ENCODE measurements around the gene PI16. TPM values are rescaled to one million over a fixed set of nuclear protein-coding genes. Genes with fewer than 3 reads are reported as not detected.

Gene PI16
- total and polyA plus RNA-seq, 3 experiments from 2014 or later: 0.20 to 13.6 (median 0.37) TPM

DNA sequence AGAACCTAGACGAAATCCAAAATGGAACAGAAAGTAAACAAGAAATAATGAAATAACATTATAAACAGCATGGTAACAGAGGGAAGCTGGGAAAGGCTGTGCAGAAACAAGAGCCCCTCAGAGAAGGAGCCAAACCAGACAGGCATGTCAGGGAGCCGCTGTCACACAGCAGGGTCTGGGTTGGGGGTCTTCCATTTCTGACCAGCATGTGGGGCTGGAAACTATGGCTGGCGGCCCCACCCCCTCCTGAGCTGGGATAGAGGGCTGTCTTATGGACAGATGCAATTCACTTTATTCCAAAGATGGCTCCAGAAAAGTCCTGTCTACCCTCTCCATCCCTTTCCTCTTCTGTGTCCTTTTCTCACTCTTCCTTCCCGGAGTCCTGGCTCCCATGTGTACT is 41.5 kb upstream of the PI16 start:
- Histone ChIP-seq H3K27me3 (ENCODE audit: insufficient read depth, low read length, poor library complexity, severe bottlenecking) (no peaks in the 10 kb centered on the region), H3K27ac (ENCODE audit: low read depth, low read length) (no peak overlapping the region), H3K36me3 (ENCODE audit: insufficient read depth, low read length) (peaks cover 24% of the 10 kb centered on the region), H3K4me3 (ENCODE audit: low read length) (no peak overlapping the region), H3K9me3 (ENCODE audit: low read length) (no peaks in the 10 kb centered on the region), H3K4me1 (ENCODE audit: insufficient read depth, low read length) (peaks cover 22% of the 10 kb centered on the region)
- Mint-ChIP-seq H3K27ac (peak overlapping the region; percentile 79 to 98 (median 90)), H3K36me3 (peaks cover 0 to 55% (median 12%) of the 10 kb centered on the region in 3 donors), H3K4me1 (peaks cover 25 to 47% (median 34%) of the 10 kb centered on the region in 3 donors), H3K9me3 (no peaks in the 10 kb centered on the region), H3K27me3 (no peaks in the 10 kb centered on the region), H3K4me3 (peak overlapping the region; percentile 12 to 81 (median 78))
- POLR2A ChIA-PET: no interaction called here
- DNase-seq: no peak
- CTCF ChIA-PET: interaction anchor here (1.4 to 2.0 kb wide), 2 partner anchors 14 to 105 kb away, joined by 4 to 12 read pairs; no protein-coding TSS in a partner anchor

GRCh38 chr6:36914227-36914794 is 40.2 kb upstream of the PI16 start:
- Mint-ChIP-seq H3K36me3 (peaks cover 0 to 61% (median 12%) of the 10 kb centered on the region in 3 donors), H3K9me3 (no peaks in the 10 kb centered on the region), H3K27ac (peak overlapping the region; percentile 65 to 94 (median 75)), H3K27me3 (no peaks in the 10 kb centered on the region), H3K4me1 (peaks cover 25 to 43% (median 31%) of the 10 kb centered on the region in 3 donors), H3K4me3 (peak overlapping the region in 1 of 7 donors; percentile 57)
- Histone ChIP-seq H3K9me3 (ENCODE audit: low read length) (no peaks in the 10 kb centered on the region), H3K4me3 (ENCODE audit: low read length) (no peak overlapping the region), H3K4me1 (ENCODE audit: insufficient read depth, low read length) (peaks cover 22% of the 10 kb centered on the region), H3K27ac (ENCODE audit: low read depth, low read length) (no peak overlapping the region), H3K27me3 (ENCODE audit: insufficient read depth, low read length, poor library complexity, severe bottlenecking) (no peaks in the 10 kb centered on the region), H3K36me3 (ENCODE audit: insufficient read depth, low read length) (peaks cover 31% of the 10 kb centered on the region)
- CTCF ChIA-PET: interaction anchor here (0.9 to 1.4 kb wide), 3 partner anchors 13 to 63 kb away, joined by 3 to 4 read pairs (median 3); partner anchors contain the start of gene C6orf89
- no peak for DNase-seq
- POLR2A ChIA-PET: no interaction called here

GRCh38 chr6:36915599-36915998 is 38.9 kb upstream of the PI16 start:
- CTCF ChIA-PET: no interaction called here
- Histone ChIP-seq H3K27ac (ENCODE audit: low read depth, low read length) (no peak overlapping the region), H3K4me1 (ENCODE audit: insufficient read depth, low read length) (peaks cover 22% of the 10 kb centered on the region), H3K27me3 (ENCODE audit: insufficient read depth, low read length, poor library complexity, severe bottlenecking) (no peaks in the 10 kb centered on the region), H3K4me3 (ENCODE audit: low read length) (no peak overlapping the region), H3K36me3 (ENCODE audit: insufficient read depth, low read length) (peaks cover 42% of the 10 kb centered on the region), H3K9me3 (ENCODE audit: low read length) (no peaks in the 10 kb centered on the region)
- peaks cover 0 to 70% (median 16%) of the 10 kb centered on the region in 3 donors for H3K36me3 Mint-ChIP-seq
- no peak for DNase-seq
- no peaks in the 10 kb centered on the region for H3K9me3 Mint-ChIP-seq
- H3K27ac Mint-ChIP-seq: peak overlapping the region in 3 of 8 donors; percentile 14 to 88 (median 43)
- POLR2A ChIA-PET: no interaction called here
- no peaks in the 10 kb centered on the region for H3K27me3 Mint-ChIP-seq
- H3K4me3 Mint-ChIP-seq: no peak overlapping the region
- peaks cover 25 to 41% (median 31%) of the 10 kb centered on the region in 3 donors for H3K4me1 Mint-ChIP-seq

GRCh38 chr6:36916126-36916525 is 38.4 kb upstream of the PI16 start:
- no peak overlapping the region for H3K27ac ChIP-seq (ENCODE audit: low read depth, low read length)
- no peaks in the 10 kb centered on the region for H3K27me3 Mint-ChIP-seq
- H3K9me3 Mint-ChIP-seq: no peaks in the 10 kb centered on the region
- no peak for DNase-seq
- ChIA-PET CTCF (no interaction called here), POLR2A (no interaction called here)
- peak overlapping the region in 5 of 8 donors; percentile 14 to 77 (median 43) for H3K27ac Mint-ChIP-seq
- peaks cover 42% of the 10 kb centered on the region for H3K36me3 ChIP-seq (ENCODE audit: insufficient read depth, low read length)
- H3K4me1 Mint-ChIP-seq: peaks cover 23 to 37% (median 31%) of the 10 kb centered on the region in 3 donors
- H3K4me3 Mint-ChIP-seq: no peak overlapping the region
- H3K36me3 Mint-ChIP-seq: peaks cover 0 to 73% (median 20%) of the 10 kb centered on the region in 3 donors
- H3K4me1 ChIP-seq (ENCODE audit: insufficient read depth, low read length): peaks cover 22% of the 10 kb centered on the region
- no peak overlapping the region for H3K4me3 ChIP-seq (ENCODE audit: low read length)
- no peaks in the 10 kb centered on the region for H3K9me3 ChIP-seq (ENCODE audit: low read length)
- no peaks in the 10 kb centered on the region for H3K27me3 ChIP-seq (ENCODE audit: insufficient read depth, low read length, poor library complexity, severe bottlenecking)

DNA sequence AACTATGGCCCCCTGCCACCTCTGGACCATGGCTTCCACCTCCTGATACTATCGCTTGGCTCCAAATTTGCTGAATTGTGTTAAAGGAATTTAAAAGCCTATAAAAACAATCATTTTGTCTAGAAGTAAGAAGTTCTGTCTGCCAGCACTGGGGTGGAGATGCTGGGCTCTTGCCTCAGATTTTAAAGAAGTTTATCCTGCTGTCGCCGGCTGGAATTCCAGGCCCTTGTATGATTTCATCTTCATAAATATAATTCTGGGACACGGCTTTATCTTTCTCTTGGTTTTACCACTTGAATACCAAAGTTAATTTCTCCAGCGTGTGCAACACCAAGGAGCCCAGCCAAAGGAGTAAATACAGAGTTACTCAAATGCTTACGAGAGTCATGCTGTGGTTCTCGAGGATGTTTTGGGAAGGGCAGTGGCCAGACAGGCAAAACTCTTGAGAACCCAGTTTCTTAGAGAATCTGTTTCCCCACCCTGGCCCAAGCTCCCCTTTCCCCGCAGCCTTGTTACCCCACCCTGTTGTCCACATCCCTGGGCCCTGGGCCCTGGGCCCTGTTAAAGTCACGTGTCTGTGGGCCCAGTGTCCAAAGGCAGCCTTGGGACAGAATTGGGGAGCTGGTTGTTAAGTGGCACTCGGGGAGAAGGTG is 36.9 kb upstream of the PI16 start:
- DNase-seq: no peak
- Histone ChIP-seq H3K4me1 (ENCODE audit: insufficient read depth, low read length) (peaks cover 10% of the 10 kb centered on the region), H3K27ac (ENCODE audit: low read depth, low read length) (no peak overlapping the region), H3K27me3 (ENCODE audit: insufficient read depth, low read length, poor library complexity, severe bottlenecking) (no peaks in the 10 kb centered on the region), H3K9me3 (ENCODE audit: low read length) (no peaks in the 10 kb centered on the region), H3K36me3 (ENCODE audit: insufficient read depth, low read length) (peaks cover 42% of the 10 kb centered on the region), H3K4me3 (ENCODE audit: low read length) (no peak overlapping the region)
- Mint-ChIP-seq H3K27me3 (no peaks in the 10 kb centered on the region), H3K4me3 (no peak overlapping the region), H3K36me3 (peaks cover 0 to 81% (median 23%) of the 10 kb centered on the region in 3 donors), H3K4me1 (peaks cover 11 to 25% (median 18%) of the 10 kb centered on the region in 3 donors), H3K27ac (peak overlapping the region in 2 of 8 donors; percentile 51 to 68), H3K9me3 (no peaks in the 10 kb centered on the region)
- POLR2A ChIA-PET: no interaction called here
- CTCF ChIA-PET: no interaction called here

DNA sequence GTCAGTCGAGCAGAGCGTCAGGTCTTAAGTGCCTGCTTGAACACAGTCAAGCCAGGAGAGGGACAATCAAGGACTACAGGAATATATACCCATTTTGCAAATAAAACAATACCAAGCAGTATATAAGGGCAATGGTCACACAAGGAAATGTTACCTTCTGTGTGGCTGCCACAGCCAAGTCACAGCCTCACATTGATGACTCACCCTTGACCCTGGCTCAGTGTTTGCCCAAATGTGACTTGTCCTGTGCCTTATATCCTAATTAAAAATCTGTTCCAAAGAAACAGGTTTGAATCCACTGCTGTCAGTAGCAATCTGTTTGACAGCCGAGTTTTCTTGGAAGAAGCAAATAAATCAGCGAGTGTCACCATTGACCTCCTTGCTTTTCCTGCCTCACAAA is 34.5 kb upstream of the PI16 start:
- peaks cover 3 to 7% (median 6%) of the 10 kb centered on the region in 3 donors for H3K4me1 Mint-ChIP-seq
- Histone ChIP-seq H3K9me3 (ENCODE audit: low read length) (no peaks in the 10 kb centered on the region), H3K36me3 (ENCODE audit: insufficient read depth, low read length) (peaks cover 39% of the 10 kb centered on the region), H3K4me3 (ENCODE audit: low read length) (no peak overlapping the region), H3K4me1 (ENCODE audit: insufficient read depth, low read length) (no peaks in the 10 kb centered on the region), H3K27ac (ENCODE audit: low read depth, low read length) (no peak overlapping the region), H3K27me3 (ENCODE audit: insufficient read depth, low read length, poor library complexity, severe bottlenecking) (no peaks in the 10 kb centered on the region)
- no peak overlapping the region for H3K4me3 Mint-ChIP-seq
- POLR2A ChIA-PET: no interaction called here
- H3K27me3 Mint-ChIP-seq: no peaks in the 10 kb centered on the region
- CTCF ChIA-PET: no interaction called here
- DNase-seq: no peak
- peaks cover 0 to 94% (median 16%) of the 10 kb centered on the region in 3 donors for H3K36me3 Mint-ChIP-seq
- no peaks in the 10 kb centered on the region for H3K9me3 Mint-ChIP-seq
- no peak overlapping the region for H3K27ac Mint-ChIP-seq

DNA sequence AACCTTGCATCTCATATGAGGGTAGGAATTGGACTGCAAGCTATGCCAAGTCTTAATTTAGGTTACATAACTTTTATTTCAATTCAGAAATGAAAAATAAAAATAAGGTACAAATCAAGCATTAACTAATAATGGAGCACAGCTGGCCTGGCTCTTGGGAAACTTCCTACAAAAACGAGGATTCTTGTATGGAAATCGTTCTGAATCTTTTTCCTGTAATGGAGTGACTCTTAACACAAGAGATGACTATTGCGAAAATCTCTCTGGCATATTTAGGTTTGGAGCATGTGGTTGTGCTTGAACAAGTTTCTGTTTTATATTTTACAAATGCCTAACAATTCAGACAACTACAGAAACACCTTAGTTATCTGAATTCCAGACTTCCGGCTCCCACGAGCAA is 34.0 kb upstream of the PI16 start:
- peaks cover 0 to 93% (median 15%) of the 10 kb centered on the region in 3 donors for H3K36me3 Mint-ChIP-seq
- POLR2A ChIA-PET: no interaction called here
- no peaks in the 10 kb centered on the region for H3K27me3 Mint-ChIP-seq
- no peak overlapping the region for H3K27ac Mint-ChIP-seq
- CTCF ChIA-PET: no interaction called here
- H3K4me1 Mint-ChIP-seq: peaks cover 3 to 11% (median 7%) of the 10 kb centered on the region in 3 donors
- no peaks in the 10 kb centered on the region for H3K9me3 ChIP-seq (ENCODE audit: low read length)
- no peak overlapping the region for H3K4me3 Mint-ChIP-seq
- H3K27me3 ChIP-seq (ENCODE audit: insufficient read depth, low read length, poor library complexity, severe bottlenecking): no peaks in the 10 kb centered on the region
- H3K9me3 Mint-ChIP-seq: no peaks in the 10 kb centered on the region
- peaks cover 36% of the 10 kb centered on the region for H3K36me3 ChIP-seq (ENCODE audit: insufficient read depth, low read length)
- no peaks in the 10 kb centered on the region for H3K4me1 ChIP-seq (ENCODE audit: insufficient read depth, low read length)
- H3K4me3 ChIP-seq (ENCODE audit: low read length): no peak overlapping the region
- no peak overlapping the region for H3K27ac ChIP-seq (ENCODE audit: low read depth, low read length)
- no peak for DNase-seq

DNA sequence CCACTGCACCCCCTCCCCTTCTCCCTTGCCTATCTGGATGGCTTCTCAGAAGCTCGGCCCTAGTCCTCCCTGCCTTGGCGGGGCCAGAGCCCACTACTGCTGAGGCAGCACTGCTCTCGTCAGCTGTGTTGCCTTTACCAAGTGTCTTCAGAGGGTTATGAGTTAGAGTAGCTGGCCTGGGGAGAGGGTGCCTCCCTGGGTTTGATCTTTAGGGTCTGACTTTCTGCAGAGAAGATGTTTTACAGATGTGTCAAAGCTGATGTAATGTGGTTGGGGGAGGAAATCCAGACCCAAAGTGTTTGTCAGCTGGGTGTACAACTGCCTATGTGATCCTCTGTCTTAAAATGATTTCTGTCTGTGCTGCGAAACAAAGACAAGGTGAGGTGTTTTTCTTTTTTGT is 30.4 kb upstream of the PI16 start:
- H3K4me3 ChIP-seq (ENCODE audit: low read length): no peak overlapping the region
- no peak overlapping the region for H3K4me3 Mint-ChIP-seq
- no peak for DNase-seq
- peak overlapping the region in 3 of 8 donors; percentile 38 to 58 (median 56) for H3K27ac Mint-ChIP-seq
- peaks cover 3 to 7% (median 5%) of the 10 kb centered on the region in 3 donors for H3K4me1 Mint-ChIP-seq
- no peaks in the 10 kb centered on the region for H3K27me3 ChIP-seq (ENCODE audit: insufficient read depth, low read length, poor library complexity, severe bottlenecking)
- no peak overlapping the region for H3K27ac ChIP-seq (ENCODE audit: low read depth, low read length)
- H3K27me3 Mint-ChIP-seq: no peaks in the 10 kb centered on the region
- ChIA-PET POLR2A (no interaction called here), CTCF (interaction anchor here (0.9 kb wide), 1 partner anchor 94 kb away, joined by 3 read pairs; no protein-coding TSS in a partner anchor)
- H3K9me3 Mint-ChIP-seq: no peaks in the 10 kb centered on the region
- H3K9me3 ChIP-seq (ENCODE audit: low read length): no peaks in the 10 kb centered on the region
- H3K36me3 Mint-ChIP-seq: peaks cover 0 to 69% (median 12%) of the 10 kb centered on the region in 3 donors
- H3K36me3 ChIP-seq (ENCODE audit: insufficient read depth, low read length): peaks cover 13% of the 10 kb centered on the region
- no peaks in the 10 kb centered on the region for H3K4me1 ChIP-seq (ENCODE audit: insufficient read depth, low read length)

Measured in CD8-positive, alpha-beta memory T cell (primary cell).